KMS-11 (cell line): Measurements from ENCODE around the gene SYNE1.
A peak's percentile ranks its signal among the peaks of the same experiment; 100 is the strongest.

Experiments used
- H2AFZ ChIP-seq: fragments of 200-600 bp; sonication (generic); 2 replicates; pipeline ENCODE4 v1.6.1; 2016; ENCODE audit warnings: antibody characterized with exemption, mixed run types, low read depth
- H3K27ac ChIP-seq: fragments of 200-600 bp; sonication (generic); 2 replicates; pipeline ENCODE4 v1.6.1; 2016; ENCODE audit warnings: mild to moderate bottlenecking, mixed run types
- H3K27me3 ChIP-seq: fragments of 200-600 bp; sonication (generic); 2 replicates; pipeline ENCODE4 v1.6.1; 2017; ENCODE audit warnings: mild to moderate bottlenecking, low read depth, mixed run types, moderate library complexity; ENCODE audit not compliant: insufficient read depth
- H3K36me3 ChIP-seq: fragments of 200-600 bp; sonication (generic); 2 replicates; pipeline ENCODE4 v1.6.1; 2017; ENCODE audit warnings: mild to moderate bottlenecking, mixed run types; ENCODE audit not compliant: insufficient read depth
- H3K4me1 ChIP-seq: fragments of 200-600 bp; sonication (generic); 2 replicates; pipeline ENCODE4 v1.6.1; 2016; ENCODE audit warnings: mild to moderate bottlenecking, low read depth, mixed run types; ENCODE audit not compliant: poor library complexity, severe bottlenecking
- H3K4me2 ChIP-seq: fragments of 200-600 bp; sonication (generic); 2 replicates; pipeline ENCODE4 v1.7.0; 2016; ENCODE audit warnings: mild to moderate bottlenecking, mixed run types
- H3K4me3 ChIP-seq: fragments of 200-600 bp; sonication (generic); IDR thresholded peaks from 2 replicates; pipeline ENCODE4 v1.6.1; 2017; ENCODE audit warnings: low read depth, low read length, mixed read lengths; ENCODE audit not compliant: insufficient read depth
- H3K79me2 ChIP-seq: fragments of 200-600 bp; sonication (generic); 2 replicates; pipeline ENCODE4 v1.6.1; 2016; ENCODE audit warnings: low read depth, mixed run types; ENCODE audit not compliant: insufficient read depth
- H3K9ac ChIP-seq: fragments of 200-600 bp; sonication (generic); 2 replicates; pipeline ENCODE4 v1.6.1; 2016; ENCODE audit warnings: mild to moderate bottlenecking, mixed run types
- H4K20me1 ChIP-seq: fragments of 200-600 bp; sonication (generic); 2 replicates; pipeline ENCODE4 v1.6.1; 2016; ENCODE audit warnings: mild to moderate bottlenecking, mixed run types; ENCODE audit not compliant: insufficient read depth
- CTCF ChIP-seq: fragments of 200-600 bp; sonication (generic); conservative IDR thresholded peaks from 2 replicates; pipeline ENCODE4 v1.6.1; 2017; ENCODE audit warnings: low read depth, mild to moderate bottlenecking, antibody characterized with exemption, low read length, moderate library complexity, mixed read lengths

Gene SYNE1

GRCh38 chr6:152595499-152595898, 41.7 kb downstream of the SYNE1 start:
- no peaks in the 10 kb centered on the region for H3K79me2 ChIP-seq
- no peaks in the 10 kb centered on the region for H4K20me1 ChIP-seq
- no peaks in the 10 kb centered on the region for H3K4me1 ChIP-seq
- no peaks in the 10 kb centered on the region for H3K36me3 ChIP-seq
- H3K4me3 ChIP-seq, result no peak overlapping the region
- 0 out of 2 replicates have a peak, but pooled peaks have one; percentile 27 for TF ChIP-seq CTCF
- no peak overlapping the region for H3K27ac ChIP-seq
- H2AFZ ChIP-seq, result no peak overlapping the region
- H3K27me3 ChIP-seq, result no peaks in the 10 kb centered on the region
- H3K4me2 ChIP-seq, result no peak overlapping the region
- no peak overlapping the region for H3K9ac ChIP-seq

DNA sequence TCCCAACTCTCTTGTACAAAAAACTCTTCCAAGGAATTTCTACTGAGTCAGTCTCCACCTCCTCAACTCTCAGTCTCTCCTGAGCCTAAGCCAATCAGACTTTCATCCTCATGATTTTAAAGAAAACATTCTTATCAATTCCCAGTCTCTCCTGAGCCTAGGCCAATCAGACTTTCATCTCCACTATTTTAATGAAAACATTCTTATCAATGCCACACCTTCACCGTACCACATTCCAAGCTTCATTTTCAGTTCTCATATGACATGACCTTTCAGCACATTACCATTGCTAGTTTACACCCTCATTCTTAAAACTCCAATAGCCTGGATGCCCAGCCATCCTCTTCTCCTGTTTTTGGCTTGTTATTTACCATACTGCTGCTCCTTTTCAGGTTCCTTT, 42.5 kb downstream of the SYNE1 start:
- Histone ChIP-seq H3K4me1 (no peaks in the 10 kb centered on the region), H3K4me2 (no peak overlapping the region), H3K27ac (no peak overlapping the region), H3K27me3 (no peaks in the 10 kb centered on the region), H3K4me3 (no peak overlapping the region), H3K9ac (no peak overlapping the region), H3K36me3 (no peaks in the 10 kb centered on the region), H3K79me2 (no peaks in the 10 kb centered on the region), H2AFZ (no peak overlapping the region), H4K20me1 (no peaks in the 10 kb centered on the region)
- no peak for TF ChIP-seq CTCF

GRCh38 chr6:152588456-152588855, 48.7 kb downstream of the SYNE1 start:
- Histone ChIP-seq H3K4me3 (no peak overlapping the region), H2AFZ (no peak overlapping the region), H3K27me3 (no peaks in the 10 kb centered on the region), H3K36me3 (no peaks in the 10 kb centered on the region), H3K27ac (no peak overlapping the region), H3K9ac (no peak overlapping the region), H3K4me1 (no peaks in the 10 kb centered on the region), H3K79me2 (no peaks in the 10 kb centered on the region), H3K4me2 (no peak overlapping the region), H4K20me1 (no peaks in the 10 kb centered on the region)
- TF ChIP-seq CTCF, result no peak

GRCh38 chr6:152587473-152587872, 49.7 kb downstream of the SYNE1 start:
- Histone ChIP-seq H2AFZ (no peak overlapping the region), H3K27me3 (no peaks in the 10 kb centered on the region), H3K27ac (no peak overlapping the region), H4K20me1 (no peaks in the 10 kb centered on the region), H3K79me2 (no peaks in the 10 kb centered on the region), H3K4me1 (no peaks in the 10 kb centered on the region), H3K4me3 (no peak overlapping the region), H3K9ac (no peak overlapping the region), H3K36me3 (no peaks in the 10 kb centered on the region), H3K4me2 (no peak overlapping the region)
- no peak for TF ChIP-seq CTCF
